Ovary (tissue), 3 donors: Measurements from ENCODE around the gene USP25.

ENCODE experiments used
- CTCF ChIP-seq, 3 donors: fragments of 450-650 bp in 2 of 3; fragments of 200-600 bp in 1 of 3; IDR thresholded peaks; one replicate each; pipeline versions ENCODE4 v1.5.1 to v1.8.0; 2016 to 2022; ENCODE audit warnings: antibody characterized with exemption in 3 of 3, mild to moderate bottlenecking in 1 of 3
- EP300 ChIP-seq: sonication (generic); formaldehyde crosslinking; IDR thresholded peaks from one replicate; pipeline ENCODE4 v1.6.1; 2017; ENCODE audit warnings: antibody characterized with exemption
- POLR2A ChIP-seq: fragments of 450-650 bp; IDR thresholded peaks from one replicate; pipeline ENCODE4 v1.6.1; 2017; ENCODE audit warnings: antibody characterized with exemption, mild to moderate bottlenecking, moderate library complexity
- donor health status: DM: no; HTN: no; CAD: no.

- TF ChIP-seq CTCF (IDR thresholded peaks at IDR 0.05) (no peak), POLR2A (no peak), EP300 (no peak)
These were observed 37.1 kb upstream of the USP25 start for GRCh38 chr21:15692711-15693110.
